ENCODE results near the gene TLL1. TPM values are rescaled to one million over a fixed set of nuclear protein-coding genes. Genes with fewer than 3 reads are reported as not detected.

Gene TLL1
- total and polyA plus RNA-seq, 3 donors from 2014 or later = 0.71 to 1.1 (median 0.94) TPM

GRCh38 chr4:165851256-165851655 lies 21.8 kb upstream of the TLL1 start:
- intact Hi-C loops (cut with DNase I; ENCODE audit: low total_unique reads) = no loop called here
- H3K4me1 ChIP-seq = no peaks in the 10 kb centered on the region

GRCh38 chr4:165855191-165855590 lies 17.8 kb upstream of the TLL1 start:
- H3K4me1 ChIP-seq = no peaks in the 10 kb centered on the region
- no peak overlapping the region for H3K4me3 ChIP-seq
- no peaks in the 10 kb centered on the region for H3K9me3 ChIP-seq
- H3K27ac ChIP-seq = no peak overlapping the region
- no peaks in the 10 kb centered on the region for H3K36me3 ChIP-seq (ENCODE audit: low read depth, missing control alignments)
- no peaks in the 10 kb centered on the region for H3K27me3 ChIP-seq
- intact Hi-C loops (cut with DNase I; ENCODE audit: low total_unique reads) = no loop called here
- TF ChIP-seq POLR2A (IDR thresholded peaks at IDR 0.05) (no peak), CTCF (IDR thresholded peaks at IDR 0.05) (no peak)
- no peak for DNase-seq

More at GRCh38 chr4:165851256-165851655, 21.8 kb upstream of the TLL1 start:
- Histone ChIP-seq H3K9me3 (no peaks in the 10 kb centered on the region), H3K27me3 (no peaks in the 10 kb centered on the region), H3K27ac (no peak overlapping the region), H3K4me3 (no peak overlapping the region), H3K36me3 (ENCODE audit: low read depth, missing control alignments) (no peaks in the 10 kb centered on the region)
- DNase-seq = no peak
- WGBS, 2 donors = 64 to 73% methylated on average over 3 of the region's 3 CpGs
- TF ChIP-seq CTCF (IDR thresholded peaks at IDR 0.05) (no peak), POLR2A (IDR thresholded peaks at IDR 0.05) (no peak)

GRCh38 chr4:165861363-165861762 lies 11.7 kb upstream of the TLL1 start:
- Histone ChIP-seq H3K36me3 (ENCODE audit: low read depth, missing control alignments) (no peaks in the 10 kb centered on the region), H3K9me3 (no peaks in the 10 kb centered on the region), H3K4me3 (no peak overlapping the region), H3K4me1 (no peaks in the 10 kb centered on the region), H3K27me3 (no peaks in the 10 kb centered on the region), H3K27ac (no peak overlapping the region)
- DNase-seq = no peak
- WGBS, 2 donors = 83 to 100% methylated on average over 1 of the region's 1 CpG
- intact Hi-C loops (cut with DNase I; ENCODE audit: low total_unique reads) = no loop called here
- TF ChIP-seq POLR2A (IDR thresholded peaks at IDR 0.05) = no peak
- TF ChIP-seq CTCF (IDR thresholded peaks at IDR 0.05) = no peak

- Histone ChIP-seq H3K4me1 (no peaks in the 10 kb centered on the region), H3K27me3 (no peaks in the 10 kb centered on the region), H3K36me3 (ENCODE audit: low read depth, missing control alignments) (no peaks in the 10 kb centered on the region), H3K4me3 (no peak overlapping the region), H3K9me3 (no peaks in the 10 kb centered on the region), H3K27ac (no peak overlapping the region)
- no peak for DNase-seq
- no peak for TF ChIP-seq CTCF (IDR thresholded peaks at IDR 0.05)
- no peak for TF ChIP-seq POLR2A (IDR thresholded peaks at IDR 0.05)
- 46 to 69% methylated on average over 3 of the region's 3 CpGs for WGBS, 2 donors
- intact Hi-C loops (cut with DNase I; ENCODE audit: low total_unique reads) = no loop called here
Measured at GRCh38 chr4:165864271-165864670, 8.8 kb upstream of the TLL1 start.

GRCh38 chr4:165866019-165866650 lies 6.9 kb upstream of the TLL1 start:
- intact Hi-C loops (cut with DNase I; ENCODE audit: low total_unique reads) = no loop called here
- Histone ChIP-seq H3K36me3 (ENCODE audit: low read depth, missing control alignments) (no peaks in the 10 kb centered on the region), H3K9me3 (no peaks in the 10 kb centered on the region), H3K4me1 (no peaks in the 10 kb centered on the region), H3K27ac (no peak overlapping the region), H3K27me3 (no peaks in the 10 kb centered on the region), H3K4me3 (no peak overlapping the region)
- DNase-seq = no peak
- TF ChIP-seq CTCF (IDR thresholded peaks at IDR 0.05) = no peak
- TF ChIP-seq POLR2A (IDR thresholded peaks at IDR 0.05) = no peak
- 60 to 64% methylated on average over 7 of the region's 7 CpGs for WGBS, 2 donors
